GM12873 (cell line): ENCODE measurements around the gene DMD.

Experiments
- CTCF ChIP-seq: IDR thresholded peaks from 2 replicates; pipeline ENCODE4 v1.5.1; 2012; ENCODE audit warnings: low read depth, mild to moderate bottlenecking, moderate library complexity, low read length, control low read depth; ENCODE audit not compliant: insufficient read depth; ENCODE audit errors: missing control alignments

The DMD gene

GRCh38 chrX:32520789-32521188, 690.6 kb downstream of the DMD start:
- TF ChIP-seq CTCF = no peak

GRCh38 chrX:32514986-32515385, 696.4 kb downstream of the DMD start:
- no peak for TF ChIP-seq CTCF

GRCh38 chrX:32501606-32502005, 709.7 kb downstream of the DMD start:
- TF ChIP-seq CTCF = no peak

- no peak for TF ChIP-seq CTCF
Observed at GRCh38 chrX:32496671-32497070, 714.7 kb downstream of the DMD start.

- TF ChIP-seq CTCF = no peak
Observed at GRCh38 chrX:32495855-32496254, 715.5 kb downstream of the DMD start.

GRCh38 chrX:32489125-32489524, 722.2 kb downstream of the DMD start:
- TF ChIP-seq CTCF = no peak

GRCh38 chrX:32483534-32484136, 727.7 kb downstream of the DMD start:
- TF ChIP-seq CTCF = peak; percentile 29
